Right hindlimb (tissue), 1 donor: ENCODE measurements around the gene FRMD7.
"Not testable (repeated sequence)": the region's sequence is repeated elsewhere in the genome, so short reads cannot be mapped to it uniquely, and the experiment has no call there.

ENCODE experiments used
- DNase-seq: peaks from one replicate; pipeline ENCODE4 v3.0.0-alpha.2; 2018

FRMD7 gene

DNA sequence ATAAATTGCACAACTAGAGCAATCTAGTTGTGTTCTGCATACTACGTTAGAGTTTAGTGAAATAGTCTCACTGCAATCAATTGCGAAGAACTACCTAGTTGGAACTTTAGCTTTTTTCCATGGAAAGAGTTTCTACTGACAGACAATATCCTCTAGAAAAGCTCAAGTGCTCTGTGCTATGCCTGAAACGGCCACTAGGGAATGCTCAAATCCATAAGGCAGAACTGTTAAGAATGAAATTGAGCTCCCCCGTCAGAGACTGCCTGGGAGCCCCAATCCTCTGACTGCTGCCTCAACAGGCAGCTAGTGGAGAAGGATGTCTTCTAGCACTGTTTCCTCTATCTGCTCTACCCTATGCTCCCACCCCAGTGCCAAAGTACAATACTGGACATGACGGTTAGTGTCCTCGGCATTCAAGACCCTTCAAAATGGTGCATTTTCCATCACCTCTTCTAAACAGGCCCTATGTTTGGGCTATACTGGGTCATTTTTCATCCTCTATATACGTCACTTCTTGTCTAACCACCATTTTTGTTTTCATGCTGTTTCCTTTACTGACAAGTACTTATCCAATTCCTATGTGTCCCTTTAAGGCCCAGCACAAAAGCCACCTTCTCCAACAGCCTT lies 35.3 kb downstream of the FRMD7 start:
- peak; percentile 72 for DNase-seq

DNA sequence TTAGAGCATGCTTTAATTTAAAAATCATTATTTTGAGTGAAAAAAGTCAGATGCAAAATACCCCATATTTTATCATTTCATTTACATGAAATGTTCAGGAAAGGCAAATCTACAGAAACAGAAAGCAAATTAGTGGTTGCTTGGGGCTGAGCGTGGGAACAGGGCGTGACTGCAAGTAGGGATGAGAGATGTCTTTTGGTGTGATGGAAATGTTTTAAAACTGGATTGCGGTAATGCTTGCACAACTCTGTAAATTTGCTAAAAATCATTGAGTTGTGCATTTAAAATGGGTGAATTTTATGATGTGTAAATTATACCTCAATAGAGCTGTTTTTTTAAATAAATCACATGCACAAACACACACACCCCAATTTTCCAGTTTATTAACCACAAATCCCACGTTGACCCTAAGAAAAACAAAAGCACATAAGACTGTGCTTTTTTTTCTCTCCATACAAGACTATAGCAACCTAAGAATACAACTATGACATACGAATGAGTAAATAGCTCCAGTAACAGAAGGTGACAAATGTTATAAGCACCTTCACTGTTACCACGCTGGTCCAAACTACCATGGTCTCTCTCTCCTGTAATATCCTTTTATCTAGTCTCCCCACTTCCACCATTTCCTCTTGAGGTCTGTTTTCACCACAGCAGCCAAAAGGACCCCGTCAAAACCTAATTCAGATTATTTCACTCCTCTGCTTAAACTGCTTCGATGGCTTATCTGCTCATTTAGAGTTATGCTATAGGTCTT lies 37.2 kb downstream of the FRMD7 start:
- no peak for DNase-seq

GRCh38 chrX:132088864-132089263 lies 39.0 kb downstream of the FRMD7 start:
- DNase-seq, result no peak

DNA sequence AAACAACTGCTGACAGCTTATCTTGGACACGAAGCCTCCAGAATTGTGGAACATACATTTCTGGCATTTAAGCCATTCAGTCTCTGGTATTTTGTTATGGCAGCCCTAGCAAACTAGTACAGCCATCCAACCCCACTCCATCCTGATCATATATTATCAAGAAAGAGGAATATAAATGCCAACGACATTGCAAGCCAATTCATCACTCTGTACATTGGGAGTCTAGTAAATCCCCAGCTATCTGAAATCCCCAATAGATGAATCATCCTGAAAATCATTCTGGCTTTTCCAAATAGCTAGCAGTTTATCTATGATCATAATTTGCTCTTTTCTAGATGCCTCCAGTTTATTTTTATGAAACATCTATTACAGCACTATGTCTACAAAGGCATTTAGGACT lies 41.1 kb downstream of the FRMD7 start:
- DNase-seq, result no peak

- DNase-seq, result no peak
Measured at GRCh38 chrX:132085786-132086185, 42.0 kb downstream of the FRMD7 start.

- no peak for DNase-seq
Measured at GRCh38 chrX:132077912-132078311, 49.9 kb downstream of the FRMD7 start.

DNA sequence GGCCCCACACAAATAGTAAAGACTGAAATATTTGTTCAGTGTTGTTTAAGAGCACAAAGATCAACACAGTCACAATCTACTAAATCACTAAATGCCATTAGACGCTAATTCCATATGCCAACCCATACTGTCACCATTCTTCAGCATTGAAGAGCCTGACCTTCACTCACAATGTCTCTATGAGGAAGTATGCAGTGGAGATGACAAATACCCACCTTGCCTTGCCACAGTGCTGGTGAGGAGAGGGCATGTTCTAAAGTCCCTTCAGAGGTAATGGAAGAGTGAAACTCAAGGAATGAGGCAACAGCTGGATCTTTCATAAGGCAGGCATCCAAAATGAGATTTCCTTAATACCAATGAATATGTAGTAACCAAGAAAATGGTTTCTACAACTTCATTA lies 50.4 kb downstream of the FRMD7 start:
- no peak for DNase-seq

- DNase-seq, result no peak
Measured at GRCh38 chrX:132071254-132071653, 56.6 kb downstream of the FRMD7 start.

GRCh38 chrX:132068405-132068804 lies 59.4 kb downstream of the FRMD7 start:
- no peak for DNase-seq

- no peak for DNase-seq
Measured at GRCh38 chrX:132063862-132064261, 64.0 kb downstream of the FRMD7 start.

DNA sequence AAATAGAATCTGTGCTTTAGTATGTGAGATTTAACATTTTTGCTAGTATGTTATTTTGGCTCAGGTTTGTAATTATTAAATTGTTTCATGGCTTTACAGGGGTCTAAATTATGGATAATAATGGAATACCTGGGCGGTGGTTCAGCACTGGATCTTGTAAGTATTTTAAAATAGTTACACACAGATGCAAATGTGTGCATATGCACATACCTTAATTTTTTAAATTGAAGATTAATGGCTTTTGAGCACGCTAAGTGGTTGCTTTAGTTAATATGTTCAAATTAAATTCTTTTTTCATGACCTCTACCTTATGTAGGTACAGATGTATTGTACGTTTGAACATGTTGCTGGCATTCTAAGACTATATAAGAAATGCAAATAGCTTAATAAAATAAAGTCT lies 64.5 kb downstream of the FRMD7 start:
- no peak for DNase-seq

DNA sequence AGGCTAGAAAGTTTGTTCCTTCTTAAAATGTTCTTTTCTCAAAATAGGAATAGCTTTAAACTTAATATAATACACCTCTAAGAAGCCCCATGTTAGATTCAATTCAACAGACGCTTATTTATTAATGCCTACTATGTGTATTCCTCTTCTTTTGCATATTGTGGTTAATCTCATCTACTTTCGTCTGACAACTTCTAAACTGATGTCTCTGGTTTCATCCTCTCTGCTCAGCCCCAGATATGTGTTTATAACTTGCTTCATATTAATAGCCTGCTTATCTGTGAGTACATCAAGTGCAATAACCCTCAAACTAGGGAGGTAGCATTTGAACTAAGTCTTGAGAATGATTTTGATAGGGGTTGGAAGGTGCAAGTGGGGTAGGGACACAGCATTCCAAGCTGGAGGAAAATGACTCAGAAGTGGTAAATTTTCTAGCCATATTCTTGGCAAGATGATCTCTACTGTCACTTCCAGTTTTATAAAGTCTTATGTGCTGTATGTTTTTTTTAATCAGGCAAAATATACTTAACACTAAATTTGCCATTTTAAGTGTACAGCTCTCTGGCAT lies 67.8 kb downstream of the FRMD7 start:
- DNase-seq, result no peak

DNA sequence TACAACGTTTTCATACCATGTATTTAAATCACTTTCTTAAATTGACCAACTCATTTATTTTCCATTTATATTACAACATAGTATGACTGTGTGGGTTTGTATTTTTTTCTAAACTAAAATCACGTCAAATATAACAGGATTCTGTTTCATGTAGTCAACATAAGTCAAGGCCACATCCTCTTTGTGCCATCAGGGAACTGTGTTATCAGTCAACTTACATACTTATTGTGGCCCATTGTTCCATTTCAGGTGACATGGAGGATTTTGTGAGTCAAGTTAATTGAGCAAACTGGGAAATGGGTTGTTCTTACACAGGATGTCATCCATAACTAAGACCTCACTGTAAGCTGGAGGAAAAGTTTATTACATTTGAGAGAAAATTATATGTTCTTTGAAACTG lies 68.8 kb downstream of the FRMD7 start:
- DNase-seq, result no peak

GRCh38 chrX:132058050-132058449 lies 69.8 kb downstream of the FRMD7 start:
- DNase-seq, result no peak

- not testable (repeated sequence) for DNase-seq
Measured at GRCh38 chrX:132051778-132052177, 76.0 kb downstream of the FRMD7 start.

DNA sequence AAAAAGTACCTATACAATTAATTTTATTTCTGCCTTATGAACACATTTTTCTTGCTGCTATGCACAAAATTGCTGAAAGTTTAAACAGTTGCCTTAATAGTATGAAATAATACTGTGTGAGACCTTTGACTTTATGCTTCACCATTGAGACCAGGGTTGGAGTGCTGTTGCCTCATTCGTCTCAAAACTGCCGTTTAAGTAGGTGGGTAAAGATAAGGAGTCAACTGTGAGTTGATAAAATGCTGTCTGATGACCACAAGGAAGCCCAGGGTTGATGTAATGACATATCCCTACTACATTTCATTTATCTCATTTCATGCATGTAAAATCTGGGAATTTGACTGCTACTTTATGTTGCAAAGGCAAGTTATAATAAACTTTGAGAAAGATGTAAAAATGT lies 81.3 kb downstream of the FRMD7 start:
- DNase-seq, result no peak

DNA sequence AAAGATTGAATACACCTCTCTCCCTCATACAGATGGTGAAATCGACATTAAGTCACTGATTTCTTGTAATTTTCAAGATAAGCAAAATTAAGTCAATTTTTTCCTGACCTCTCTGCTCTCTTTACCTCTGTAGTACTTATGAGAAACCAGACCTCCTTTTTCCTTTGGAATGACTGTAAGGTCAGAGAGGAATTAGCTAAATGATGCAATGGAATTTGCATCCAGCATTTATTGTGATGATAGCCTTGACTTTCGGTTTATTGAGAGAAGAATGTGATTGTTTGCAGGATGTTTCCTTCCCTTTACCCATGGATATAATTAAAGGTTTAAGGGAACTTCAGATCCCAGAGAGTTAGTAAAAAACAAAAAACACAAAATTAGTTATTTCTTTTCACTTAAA lies 82.4 kb downstream of the FRMD7 start:
- no peak for DNase-seq

DNA sequence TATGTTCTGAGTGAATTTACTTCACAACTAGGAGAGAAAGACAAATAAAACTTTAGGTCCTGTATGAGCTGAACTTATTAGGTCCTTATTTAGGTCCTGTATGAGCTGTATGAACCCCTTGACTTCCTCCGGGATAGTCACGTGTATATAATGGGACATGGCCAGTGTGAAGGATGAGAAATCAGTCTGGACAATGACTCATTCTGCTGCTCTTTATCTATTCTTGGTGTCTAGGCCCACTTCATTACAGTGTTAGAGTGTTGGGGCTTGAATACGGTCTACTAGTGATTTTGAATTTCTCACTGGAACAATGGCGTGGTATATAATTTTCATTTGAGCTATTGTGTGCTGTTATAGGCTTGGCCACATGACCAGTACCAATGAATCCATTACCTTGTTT lies 82.9 kb downstream of the FRMD7 start:
- DNase-seq, result no peak

- DNase-seq, result no peak
Measured at GRCh38 chrX:132043977-132044376, 83.8 kb downstream of the FRMD7 start.

DNA sequence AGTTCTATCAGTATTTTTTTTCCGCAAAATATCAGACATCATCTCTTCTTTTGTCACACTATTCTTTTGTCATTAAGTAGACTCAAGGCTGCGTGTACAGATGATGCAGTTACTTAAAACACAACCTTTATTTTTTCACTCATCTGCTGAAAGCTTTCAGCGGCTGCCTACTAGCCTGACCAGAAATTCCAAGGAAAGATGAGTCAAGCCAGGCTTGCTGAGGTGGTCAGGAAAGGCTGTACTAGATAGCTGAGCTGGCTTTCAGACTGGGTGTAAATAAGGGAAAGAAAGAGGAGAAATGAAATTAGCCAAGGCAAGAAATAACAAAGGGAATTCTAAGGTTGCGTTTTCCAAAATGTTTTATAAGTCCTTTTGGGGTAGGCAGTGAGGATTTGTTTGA lies 86.8 kb downstream of the FRMD7 start:
- no peak for DNase-seq

DNA sequence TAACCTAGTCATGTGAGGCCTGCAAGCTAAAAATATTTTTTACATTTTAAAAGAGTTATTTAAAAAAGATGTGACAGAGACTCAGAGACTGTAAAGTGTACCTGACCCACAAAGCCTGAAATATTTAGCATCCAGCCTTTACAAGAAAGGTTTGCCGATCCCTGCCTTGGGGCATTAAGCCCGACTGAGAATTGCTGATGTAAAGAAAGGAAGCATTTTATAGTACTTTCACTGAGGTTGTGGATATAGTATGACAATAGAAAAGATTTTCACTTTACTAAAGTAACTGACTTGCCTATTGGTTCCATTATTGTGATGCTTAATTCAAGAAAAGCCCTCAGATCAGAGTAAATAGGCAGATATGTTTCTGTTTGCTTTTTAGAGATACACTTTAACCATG lies 87.8 kb downstream of the FRMD7 start:
- DNase-seq, result no peak

GRCh38 chrX:132037479-132037993 lies 90.3 kb downstream of the FRMD7 start:
- DNase-seq, result no peak

DNA sequence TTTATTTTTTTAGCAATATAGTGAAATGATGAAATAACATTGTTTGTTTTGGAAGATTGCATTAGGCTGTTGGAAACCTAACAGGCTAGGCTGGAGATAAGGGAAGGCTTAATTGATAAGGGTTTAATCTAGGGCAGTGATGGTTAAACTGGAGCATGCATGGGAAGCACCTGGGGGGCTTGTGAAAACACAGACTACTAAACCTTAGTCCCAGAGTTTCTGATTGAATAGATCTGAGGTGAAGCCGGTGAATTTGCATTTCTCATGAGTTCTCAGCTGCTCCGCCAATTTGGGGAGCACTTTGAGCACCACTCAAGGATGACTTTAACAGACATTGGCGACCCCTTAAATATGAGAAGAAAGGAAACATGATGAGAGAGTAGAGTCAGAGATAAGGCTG lies 93.2 kb downstream of the FRMD7 start:
- no peak for DNase-seq

GRCh38 chrX:132033166-132033565 lies 94.7 kb downstream of the FRMD7 start:
- no peak for DNase-seq
